Measurements from ENCODE around the gene STAG2.

Gene STAG2

DNA sequence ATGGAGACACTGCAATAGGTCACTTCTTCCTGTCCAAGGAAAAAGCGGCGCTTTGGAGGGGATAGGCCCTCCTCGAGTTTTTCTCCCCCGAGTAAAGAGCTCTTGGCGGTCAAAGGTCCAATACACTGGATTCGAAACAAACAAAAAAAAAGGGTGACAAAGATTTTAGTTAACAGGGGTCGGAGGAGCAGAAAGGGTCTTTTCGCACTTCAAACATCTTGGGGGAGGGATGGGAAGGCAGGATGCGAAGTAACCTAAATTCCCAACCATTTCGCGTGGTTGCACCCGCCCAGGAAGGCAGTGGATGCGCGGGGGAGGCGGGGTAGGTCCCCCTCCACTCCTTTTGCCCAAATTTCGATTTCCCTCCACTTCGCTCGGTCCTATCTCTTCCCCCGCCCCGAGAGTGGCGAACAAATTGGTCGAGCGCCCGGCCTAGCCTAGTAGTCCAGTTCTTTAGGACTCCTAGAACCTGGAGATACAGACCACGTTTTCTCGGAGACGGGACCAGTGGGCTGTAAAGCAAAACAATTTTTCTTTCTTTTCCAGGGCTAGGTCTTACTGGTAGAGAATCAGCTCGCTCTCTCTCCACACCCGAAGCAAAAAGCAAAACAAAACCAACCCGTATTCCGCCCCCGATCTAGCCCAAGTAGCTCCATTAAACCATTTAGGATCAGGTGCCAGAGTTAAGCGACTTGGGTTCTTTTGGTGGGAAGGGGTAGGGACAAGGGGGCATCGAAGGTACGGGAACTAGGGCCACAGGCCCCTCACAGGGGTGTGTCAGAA is 2.0 kb upstream of the STAG2 start:
- peak overlapping the region; percentile 89 to 97 (median 95) for H3K4me3 Mint-ChIP-seq
- H3K9me3 Mint-ChIP-seq: peaks cover 4% of the 10 kb centered on the region
- peaks cover 9% of the 10 kb centered on the region for H3K4me1 Mint-ChIP-seq
- no peaks in the 10 kb centered on the region for H3K36me3 Mint-ChIP-seq (ENCODE audit: low read depth)
- peak overlapping the region; percentile 94 to 99 (median 98) for H3K27ac Mint-ChIP-seq
- no peaks in the 10 kb centered on the region for H3K27me3 Mint-ChIP-seq (ENCODE audit: low read depth)
- TF ChIP-seq, protein P1, sequence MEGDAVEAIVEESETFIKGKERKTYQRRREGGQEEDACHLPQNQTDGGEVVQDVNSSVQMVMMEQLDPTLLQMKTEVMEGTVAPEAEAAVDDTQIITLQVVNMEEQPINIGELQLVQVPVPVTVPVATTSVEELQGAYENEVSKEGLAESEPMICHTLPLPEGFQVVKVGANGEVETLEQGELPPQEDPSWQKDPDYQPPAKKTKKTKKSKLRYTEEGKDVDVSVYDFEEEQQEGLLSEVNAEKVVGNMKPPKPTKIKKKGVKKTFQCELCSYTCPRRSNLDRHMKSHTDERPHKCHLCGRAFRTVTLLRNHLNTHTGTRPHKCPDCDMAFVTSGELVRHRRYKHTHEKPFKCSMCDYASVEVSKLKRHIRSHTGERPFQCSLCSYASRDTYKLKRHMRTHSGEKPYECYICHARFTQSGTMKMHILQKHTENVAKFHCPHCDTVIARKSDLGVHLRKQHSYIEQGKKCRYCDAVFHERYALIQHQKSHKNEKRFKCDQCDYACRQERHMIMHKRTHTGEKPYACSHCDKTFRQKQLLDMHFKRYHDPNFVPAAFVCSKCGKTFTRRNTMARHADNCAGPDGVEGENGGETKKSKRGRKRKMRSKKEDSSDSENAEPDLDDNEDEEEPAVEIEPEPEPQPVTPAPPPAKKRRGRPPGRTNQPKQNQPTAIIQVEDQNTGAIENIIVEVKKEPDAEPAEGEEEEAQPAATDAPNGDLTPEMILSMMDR (IDR thresholded peaks at IDR 0.05; ENCODE audit: unreplicated experiment in 3 of 3): no peak

DNA sequence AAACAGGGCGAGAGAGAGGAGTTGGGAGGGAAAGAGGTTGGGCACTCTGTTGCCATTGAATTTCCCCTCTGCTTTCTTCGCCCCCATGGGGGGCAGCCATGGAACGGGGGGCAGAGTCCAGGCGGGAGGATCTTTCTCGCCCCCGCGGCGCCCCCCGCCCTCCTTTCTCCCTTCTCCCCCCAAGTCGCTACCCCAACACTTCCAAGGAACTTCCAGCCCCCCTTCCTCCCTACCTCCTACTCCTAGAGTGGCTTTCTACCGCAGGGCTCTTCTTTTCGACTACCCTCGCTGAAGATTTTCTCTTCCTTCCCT is 594 bp upstream of the STAG2 start:
- Mint-ChIP-seq H3K27me3 (ENCODE audit: low read depth) (no peaks in the 10 kb centered on the region), H3K4me1 (peaks cover 20% of the 10 kb centered on the region), H3K27ac (peak overlapping the region; percentile 94 to 99 (median 98)), H3K9me3 (peaks cover 4% of the 10 kb centered on the region), H3K36me3 (ENCODE audit: low read depth) (no peaks in the 10 kb centered on the region), H3K4me3 (peak overlapping the region; percentile 89 to 97 (median 95))
- TF ChIP-seq, protein P1 (IDR thresholded peaks at IDR 0.05; ENCODE audit: unreplicated experiment in 3 of 3): no peak

DNA sequence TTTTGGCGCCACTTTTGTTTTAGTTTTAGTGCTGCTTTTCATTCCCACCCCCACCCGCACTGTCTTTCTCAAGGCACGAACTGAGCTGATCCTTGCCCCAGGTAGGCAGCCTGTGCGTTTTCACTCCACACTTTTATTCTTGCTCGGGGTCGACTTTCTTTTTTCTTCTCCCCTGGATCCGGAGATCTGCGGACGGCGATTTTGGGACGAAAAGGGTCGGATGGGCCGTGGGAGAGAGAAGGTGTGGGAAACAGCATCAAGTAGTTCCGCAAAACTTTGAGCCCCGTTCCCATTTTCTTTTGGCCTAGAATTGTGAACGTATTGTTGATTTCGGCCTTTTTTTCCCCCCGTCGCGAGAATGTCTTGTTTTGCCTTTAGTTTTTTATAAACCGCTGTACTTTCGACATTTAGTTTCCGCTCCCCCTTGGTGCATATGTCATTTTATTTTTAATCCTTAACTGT is 531 bp downstream of the STAG2 start:
- Mint-ChIP-seq H3K27me3 (ENCODE audit: low read depth) (no peaks in the 10 kb centered on the region), H3K4me1 (peaks cover 20% of the 10 kb centered on the region), H3K27ac (peak overlapping the region; percentile 94 to 99 (median 98)), H3K9me3 (peaks cover 7% of the 10 kb centered on the region), H3K36me3 (ENCODE audit: low read depth) (no peaks in the 10 kb centered on the region), H3K4me3 (peak overlapping the region; percentile 89 to 97 (median 95))
- TF ChIP-seq, protein P1 (IDR thresholded peaks at IDR 0.05; ENCODE audit: unreplicated experiment in 3 of 3): no peak

DNA sequence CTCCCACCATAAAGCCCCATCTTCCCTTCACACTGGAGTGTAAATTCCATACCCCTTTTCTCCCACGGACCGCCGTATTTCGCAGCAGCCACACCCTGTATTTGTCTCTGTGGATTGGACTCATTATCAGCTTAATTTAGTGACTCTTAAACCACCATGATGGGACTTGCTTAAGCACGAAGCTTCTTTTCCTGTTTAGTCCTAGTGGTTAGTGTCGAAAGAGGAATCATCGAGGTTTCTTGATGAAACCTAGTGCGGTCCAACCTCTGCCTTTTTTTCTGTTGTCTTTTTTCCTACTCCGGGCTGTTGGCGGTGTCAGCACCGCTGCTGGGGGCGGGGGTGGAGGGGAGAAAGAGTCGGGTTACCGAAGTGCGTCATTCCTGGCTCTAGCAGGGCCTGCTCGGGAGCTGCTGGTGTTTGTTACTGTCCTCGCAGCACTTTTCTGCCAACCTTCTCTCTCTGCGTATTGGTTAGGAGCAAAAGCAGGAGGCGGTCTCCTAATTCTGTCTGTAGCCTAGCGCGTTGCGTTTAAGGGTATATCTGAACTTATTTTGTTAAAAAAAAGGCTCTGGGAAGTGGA is 1.4 kb downstream of the STAG2 start:
- peak overlapping the region; percentile 89 to 97 (median 95) for H3K4me3 Mint-ChIP-seq
- TF ChIP-seq, protein P1 (IDR thresholded peaks at IDR 0.05; ENCODE audit: unreplicated experiment in 3 of 3): no peak
- H3K27me3 Mint-ChIP-seq (ENCODE audit: low read depth): no peaks in the 10 kb centered on the region
- H3K27ac Mint-ChIP-seq: peak overlapping the region; percentile 94 to 99 (median 98)
- H3K4me1 Mint-ChIP-seq: peaks cover 20% of the 10 kb centered on the region
- H3K9me3 Mint-ChIP-seq: peaks cover 7% of the 10 kb centered on the region
- H3K36me3 Mint-ChIP-seq (ENCODE audit: low read depth): no peaks in the 10 kb centered on the region

DNA sequence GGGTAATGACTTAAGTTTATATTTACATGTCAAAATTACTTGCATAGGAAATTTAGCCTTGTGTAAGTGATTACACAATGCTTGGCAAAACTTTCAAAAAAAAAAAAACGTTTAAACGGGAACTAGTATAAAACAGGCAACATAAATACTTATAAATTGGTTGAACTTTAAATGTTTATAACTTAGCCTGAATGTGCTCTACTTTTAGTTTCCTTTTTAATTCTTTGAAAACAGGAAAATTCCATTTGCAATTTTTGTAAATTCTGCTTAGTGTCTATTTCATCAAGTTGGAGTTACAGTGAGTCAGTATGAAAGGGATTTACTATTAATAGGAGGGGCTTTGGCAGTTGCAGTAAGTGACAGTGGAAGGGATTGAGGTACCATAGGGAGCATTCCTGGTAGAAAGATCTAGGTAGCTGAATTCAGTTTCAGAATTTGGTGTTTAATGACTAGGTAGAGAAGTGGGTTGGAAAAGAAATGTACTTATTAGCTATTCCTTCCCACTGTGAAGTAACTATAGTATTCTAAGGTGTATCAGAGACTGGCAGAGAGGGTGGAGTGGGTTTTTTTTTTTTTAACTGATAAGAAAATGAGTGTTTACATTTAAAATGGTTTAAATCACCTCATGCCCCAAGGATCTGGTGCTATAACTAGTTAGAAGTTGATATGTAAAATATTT is 2.8 kb downstream of the STAG2 start:
- TF ChIP-seq, protein P1 (IDR thresholded peaks at IDR 0.05; ENCODE audit: unreplicated experiment in 3 of 3): no peak
- peak overlapping the region; percentile 89 to 97 (median 95) for H3K4me3 Mint-ChIP-seq
- H3K36me3 Mint-ChIP-seq (ENCODE audit: low read depth): peaks cover 4% of the 10 kb centered on the region
- peaks cover 7% of the 10 kb centered on the region for H3K9me3 Mint-ChIP-seq
- peak overlapping the region; percentile 94 to 99 (median 98) for H3K27ac Mint-ChIP-seq
- peaks cover 16% of the 10 kb centered on the region for H3K4me1 Mint-ChIP-seq
- H3K27me3 Mint-ChIP-seq (ENCODE audit: low read depth): no peaks in the 10 kb centered on the region

Data from nephron (organoid).